Adipose tissue (tissue), 3 donors: ENCODE measurements around the gene ABHD12. TPM values are rescaled to one million over a fixed set of nuclear protein-coding genes. Genes with fewer than 3 reads are reported as not detected.
"Not testable (repeated sequence)": the region's sequence is repeated elsewhere in the genome, so short reads cannot be mapped to it uniquely, and the experiment has no call there.

ENCODE experiments used
- H3K27ac ChIP-seq: one replicate; pipeline ENCODE4 v1.5.1; 2013; ENCODE audit warnings: low read depth, low read length
- WGBS, 3 donors: extraction: QIAGEN DNeasy Blood & Tissue Kit; methylation state at CpG; one replicate each; pipeline ENCODE4 v1.1.7; 2013; 5-methylcytosine and 5-hydroxymethylcytosine counted together
- polyA plus RNA-seq, 3 donors: library from polyadenylated mRNA; stranded (reverse); fragments of 200-250 nt; gene quantifications; one replicate each; pipeline ENCODE4 v1.2.3, GENCODE V29; 2013
- donor health status: healthy with polysubstance abuse.
- donor health status: Bipolar disorder and iron deficiency.
- donor health status: healthy.

Gene ABHD12
- polyA plus RNA-seq, 3 donors, result 31.0 to 35.7 (median 33.0) TPM

GRCh38 chr20:25336561-25337422 lies 53.8 kb downstream of the ABHD12 start:
- 56 to 88% (median 85%) methylated on average over 17 of the region's 17 CpGs for WGBS, 3 donors

DNA sequence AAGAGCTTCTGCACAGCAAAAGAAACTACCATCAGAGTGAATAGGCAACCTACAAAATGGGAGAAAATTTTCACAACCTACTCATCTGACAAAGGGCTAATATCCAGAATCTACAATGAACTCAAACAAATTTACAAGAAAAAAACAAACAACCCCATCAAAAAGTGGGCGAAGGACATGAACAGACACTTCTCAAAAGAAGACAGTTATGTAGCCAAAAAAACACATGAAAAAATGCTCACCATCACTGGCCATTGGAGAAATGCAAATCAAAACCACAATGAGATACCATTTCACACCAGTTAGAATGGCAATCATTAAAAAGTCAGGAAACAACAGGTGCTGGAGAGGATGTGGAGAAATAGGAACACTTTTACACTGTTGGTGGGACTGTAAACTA lies 55.7 kb downstream of the ABHD12 start:
- H3K27ac ChIP-seq, result not testable (repeated sequence)
- 86 to 100% (median 100%) methylated on average over 1 of the region's 1 CpG for WGBS, 3 donors

More at GRCh38 chr20:25336561-25337422, 53.8 kb downstream of the ABHD12 start:
- H3K27ac ChIP-seq, result no peak overlapping the region

- WGBS, 3 donors, result 96 to 98% (median 96%) methylated on average over 11 to 12 of the region's 12 CpGs
- H3K27ac ChIP-seq, result no peak overlapping the region
These were observed 61.6 kb downstream of the ABHD12 start for GRCh38 chr20:25328954-25329498.

DNA sequence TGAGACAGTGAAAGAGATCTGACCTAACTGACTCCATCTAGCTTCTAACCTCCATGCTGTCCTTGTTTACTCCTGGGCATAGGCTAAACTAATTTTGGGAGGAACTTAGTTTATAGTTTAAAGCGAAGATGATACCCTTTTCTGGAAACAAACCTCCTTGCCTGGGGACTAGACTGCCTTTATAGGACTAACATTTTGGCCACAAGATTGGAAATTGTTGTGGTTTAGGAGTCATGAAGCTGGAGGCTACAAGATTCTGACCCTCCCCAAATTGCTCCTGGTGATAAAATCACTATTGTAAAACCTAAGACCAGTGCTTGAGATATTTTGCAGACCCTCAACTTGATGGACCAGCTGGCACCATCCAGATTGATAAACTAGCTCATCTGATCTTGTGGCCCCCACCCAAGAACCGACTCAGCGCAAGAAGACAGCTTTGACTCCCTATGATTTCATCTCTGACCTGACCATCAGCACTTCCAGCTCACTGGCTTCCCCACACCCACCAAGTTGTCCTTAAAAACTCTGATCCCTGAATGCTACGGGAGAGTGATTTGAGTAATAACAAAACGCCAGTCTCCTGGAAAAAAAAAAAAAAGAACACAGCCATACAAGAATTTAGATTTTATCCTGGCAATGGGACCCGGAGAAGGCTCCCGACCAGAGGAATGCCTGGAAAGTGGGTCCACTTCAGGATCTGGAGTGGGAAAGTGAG lies 63.0 kb downstream of the ABHD12 start:
- WGBS, 3 donors, result 83 to 86% (median 86%) methylated on average over 7 of the region's 7 CpGs
- no peak overlapping the region for H3K27ac ChIP-seq

GRCh38 chr20:25325997-25326396 lies 64.6 kb downstream of the ABHD12 start:
- WGBS, 3 donors, result 83 to 91% (median 89%) methylated on average over 2 of the region's 2 CpGs
- H3K27ac ChIP-seq, result no peak overlapping the region

DNA sequence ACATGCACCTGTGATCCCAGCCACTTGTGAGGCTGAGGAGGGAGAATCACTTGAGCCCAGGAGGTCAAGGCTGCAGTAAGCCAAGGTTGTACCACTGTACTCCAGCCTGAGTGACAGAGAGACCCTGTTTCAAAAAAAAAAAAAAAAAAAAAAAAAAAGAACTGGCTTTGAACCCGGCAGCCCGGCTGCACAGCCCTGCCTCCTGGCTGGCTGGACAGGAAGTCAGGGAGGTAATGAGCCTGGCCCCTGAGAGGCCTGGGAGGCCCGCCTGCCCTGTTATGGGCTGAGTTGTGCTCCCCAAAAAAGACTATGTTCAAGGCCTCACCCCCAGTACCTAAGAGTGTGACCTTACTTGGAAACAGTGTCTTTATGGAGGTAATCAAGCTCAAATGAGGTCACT lies 65.6 kb downstream of the ABHD12 start:
- no peak overlapping the region for H3K27ac ChIP-seq
- 47 to 64% (median 49%) methylated on average over 3 of the region's 3 CpGs for WGBS, 3 donors

GRCh38 chr20:25324412-25324811 lies 66.2 kb downstream of the ABHD12 start:
- WGBS, 3 donors, result 57 to 71% (median 67%) methylated on average over 5 of the region's 5 CpGs
- no peak overlapping the region for H3K27ac ChIP-seq

DNA sequence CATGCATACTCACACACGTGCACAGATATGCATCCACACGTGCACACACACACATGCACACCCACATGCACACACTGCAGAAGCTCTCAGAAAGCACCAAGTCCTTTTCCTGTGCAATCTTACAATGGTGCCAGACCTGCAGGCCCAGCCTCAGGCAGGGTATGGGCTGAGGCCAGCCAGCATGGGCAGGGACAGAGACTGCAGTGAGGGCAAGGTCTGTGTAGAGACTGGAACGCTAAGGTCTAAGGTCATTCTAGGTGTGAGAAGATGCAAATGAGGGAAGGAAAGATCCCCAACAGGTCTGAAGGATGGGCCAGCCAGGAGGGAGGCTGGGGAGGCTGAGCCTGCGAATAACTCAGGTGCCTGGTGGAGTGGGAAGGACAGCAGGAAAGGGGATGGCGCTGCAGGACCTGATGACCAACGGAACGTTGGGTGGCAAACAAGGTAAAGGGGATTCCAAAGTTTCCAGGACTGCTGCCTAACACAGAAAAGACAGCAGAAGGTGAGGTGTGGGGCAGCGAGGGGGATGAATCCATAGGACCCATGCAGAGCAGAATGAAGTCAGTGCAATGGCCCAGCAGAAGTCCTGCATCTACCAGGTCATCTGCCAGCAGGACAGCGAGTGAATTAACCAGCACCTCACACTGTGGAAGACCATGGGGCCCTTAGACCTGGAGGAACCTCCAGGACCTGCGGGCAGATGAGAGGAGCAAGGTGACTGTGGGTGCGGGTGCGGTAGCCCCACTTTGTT lies 67.0 kb downstream of the ABHD12 start:
- H3K27ac ChIP-seq, result no peak overlapping the region
- 87 to 91% (median 91%) methylated on average over 12 of the region's 12 CpGs for WGBS, 3 donors

DNA sequence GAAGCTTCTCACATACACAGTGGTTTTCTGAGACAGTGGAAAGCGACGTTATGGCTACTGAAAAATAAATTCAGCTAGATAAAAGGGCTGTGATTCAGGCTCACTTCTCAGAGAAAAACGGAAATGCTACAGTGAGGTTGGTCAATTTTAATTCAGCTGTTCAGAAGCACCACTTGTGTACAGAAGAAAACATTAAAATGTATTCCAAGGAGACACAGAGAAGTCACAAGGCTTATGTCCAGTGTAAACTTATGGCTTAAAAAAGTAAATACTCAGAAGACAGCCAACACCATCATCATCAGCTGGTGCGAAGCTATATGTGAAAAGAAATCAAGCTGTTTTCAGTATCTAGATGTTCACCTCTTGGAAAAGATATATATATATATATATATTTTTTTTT lies 68.6 kb downstream of the ABHD12 start:
- 88 to 91% (median 91%) methylated on average over 4 of the region's 4 CpGs for WGBS, 3 donors
- no peak overlapping the region for H3K27ac ChIP-seq

DNA sequence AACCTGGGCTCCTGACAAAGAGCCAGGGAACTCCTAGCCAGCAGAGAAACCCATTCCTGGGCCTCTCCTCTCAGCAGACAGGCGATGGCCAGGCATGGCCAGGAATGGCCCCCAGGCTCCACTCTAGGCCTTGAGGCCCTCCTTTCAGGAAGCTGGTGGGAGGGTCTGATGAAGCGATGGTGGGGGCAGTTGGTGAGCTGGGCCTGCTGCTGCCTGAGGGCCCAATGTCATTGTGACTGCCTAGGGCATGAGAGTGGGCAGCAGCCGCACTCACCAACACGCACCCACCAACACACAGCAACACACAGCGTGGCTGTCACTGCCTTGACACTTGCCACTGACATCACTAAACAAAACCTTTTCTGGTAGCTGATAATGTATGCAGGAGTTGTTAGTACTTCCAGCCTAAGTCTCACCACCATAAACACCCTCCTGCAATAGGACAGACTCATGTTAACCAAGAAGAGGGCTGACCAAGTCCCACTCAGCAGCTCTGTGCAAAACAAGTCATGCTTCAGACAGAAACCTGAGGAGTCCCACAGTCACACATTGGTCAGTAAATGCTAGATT lies 69.3 kb downstream of the ABHD12 start:
- whole genome bisulfite sequencing, 3 donors, result 92 to 99% (median 93%) methylated on average over 5 of the region's 5 CpGs
- no peak overlapping the region for H3K27ac ChIP-seq

DNA sequence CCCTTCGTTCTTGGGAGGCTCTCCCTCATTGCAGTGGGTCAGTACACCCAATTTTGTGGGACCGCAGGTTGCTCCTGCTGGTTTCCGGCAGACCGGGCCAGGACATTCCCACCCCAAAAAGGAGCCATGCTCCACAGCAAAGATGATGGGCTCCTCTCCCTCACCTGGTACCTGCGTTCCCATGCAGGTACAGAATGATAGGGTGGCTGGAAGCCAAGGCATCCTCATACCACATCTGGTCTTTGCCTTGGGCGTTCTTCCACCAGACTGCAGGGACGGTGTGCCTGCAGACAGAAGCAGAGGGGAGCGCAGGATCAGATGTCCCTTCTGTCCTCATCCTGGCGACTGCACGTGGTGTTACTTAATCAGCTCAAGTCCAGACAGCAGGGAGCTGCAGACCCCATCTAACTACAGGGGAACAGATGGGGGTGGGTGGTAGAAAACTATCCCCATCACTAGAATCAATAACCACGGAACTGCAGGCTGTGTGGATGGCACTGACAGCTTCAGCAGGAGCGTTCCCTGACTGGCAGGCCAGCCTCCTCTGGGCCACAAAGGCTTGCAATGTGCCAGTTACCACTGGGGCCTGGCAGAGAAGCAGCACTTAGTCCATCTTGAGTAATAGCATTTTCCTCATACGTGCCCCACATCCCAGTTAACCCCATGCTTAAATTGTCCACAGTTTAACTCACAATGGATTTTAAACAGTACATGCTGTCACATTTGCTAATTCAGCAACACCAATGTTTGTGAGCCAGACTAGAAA lies 70.4 kb downstream of the ABHD12 start:
- H3K27ac ChIP-seq, result no peak overlapping the region
- 77 to 80% (median 79%) methylated on average over 13 of the region's 13 CpGs for WGBS, 3 donors

DNA sequence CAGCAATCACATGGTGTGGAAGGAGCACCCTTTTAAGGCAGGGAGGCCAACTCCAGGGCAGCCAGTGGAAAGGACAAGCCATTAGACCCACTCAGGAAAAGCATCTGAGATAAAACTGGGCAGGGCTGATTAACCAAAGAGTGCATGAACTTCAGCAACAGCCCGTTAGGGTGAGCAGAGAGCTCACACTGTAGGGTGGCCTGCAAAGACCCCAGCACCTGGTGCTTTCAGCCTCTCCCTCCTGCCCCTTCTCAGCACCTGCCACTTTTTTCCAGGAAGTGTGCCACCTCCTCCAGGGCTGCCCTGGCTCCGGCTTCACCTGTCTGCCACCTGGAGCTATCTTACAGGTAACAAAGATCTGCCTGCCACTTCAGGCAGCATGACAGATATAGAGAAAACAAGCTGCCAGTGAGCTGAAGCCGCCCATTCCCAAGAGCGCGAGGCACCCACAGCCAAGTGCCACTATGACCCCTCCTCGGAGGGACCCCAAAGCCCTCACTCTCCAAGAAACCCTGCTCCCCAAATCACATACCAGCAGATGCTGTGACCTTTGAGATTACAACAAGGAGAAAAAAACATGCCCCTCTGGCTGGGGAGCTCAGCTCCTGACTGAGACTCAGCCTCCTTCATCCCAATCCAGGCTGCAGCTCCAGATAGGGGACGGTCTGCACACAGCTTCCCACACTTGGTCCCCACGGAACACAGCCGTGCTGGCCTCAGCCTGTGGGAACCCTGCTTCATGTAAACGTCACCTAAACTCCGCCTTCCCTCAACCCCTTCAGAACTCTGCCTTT lies 71.2 kb downstream of the ABHD12 start:
- WGBS, 3 donors, result 78 to 84% (median 82%) methylated on average over 11 of the region's 11 CpGs
- H3K27ac ChIP-seq, result no peak overlapping the region

DNA sequence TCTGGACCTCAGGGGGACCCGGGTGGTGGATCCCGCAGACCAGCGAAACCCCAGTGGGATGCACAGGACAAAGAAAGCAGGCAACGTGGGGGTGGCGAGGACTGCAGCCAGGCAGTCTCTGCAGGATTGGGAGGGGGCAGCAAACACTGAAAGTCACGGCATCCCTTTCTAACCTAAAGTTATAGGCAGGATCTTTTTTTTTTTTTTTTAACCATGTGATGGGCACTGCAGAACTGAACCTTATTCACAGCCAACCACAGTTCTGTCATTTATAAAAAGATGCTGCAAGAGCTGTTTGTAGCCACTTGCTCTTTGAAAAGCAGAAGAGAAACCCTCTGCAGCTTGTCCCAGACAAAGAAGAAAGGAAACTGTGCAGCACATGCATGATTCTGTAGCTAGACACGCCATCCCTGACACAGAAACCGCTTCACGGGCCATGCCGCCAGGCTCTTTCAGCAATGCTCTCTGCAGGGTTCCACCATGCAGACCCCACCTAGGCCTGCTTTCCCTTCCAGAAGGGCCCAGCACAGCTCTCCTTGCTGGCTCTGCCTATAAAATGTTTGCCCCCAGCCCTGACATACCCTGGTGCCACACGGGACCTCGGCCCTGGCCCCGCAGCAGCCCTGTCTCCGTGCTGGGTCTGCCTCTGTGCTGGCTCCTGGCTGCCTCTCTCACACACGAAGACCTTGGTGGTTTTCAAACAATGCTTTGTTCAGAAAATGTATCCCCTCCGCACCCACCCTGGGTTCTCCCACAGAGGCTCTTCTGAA lies 72.0 kb downstream of the ABHD12 start:
- WGBS, 3 donors, result 86 to 88% (median 87%) methylated on average over 16 of the region's 16 CpGs

DNA sequence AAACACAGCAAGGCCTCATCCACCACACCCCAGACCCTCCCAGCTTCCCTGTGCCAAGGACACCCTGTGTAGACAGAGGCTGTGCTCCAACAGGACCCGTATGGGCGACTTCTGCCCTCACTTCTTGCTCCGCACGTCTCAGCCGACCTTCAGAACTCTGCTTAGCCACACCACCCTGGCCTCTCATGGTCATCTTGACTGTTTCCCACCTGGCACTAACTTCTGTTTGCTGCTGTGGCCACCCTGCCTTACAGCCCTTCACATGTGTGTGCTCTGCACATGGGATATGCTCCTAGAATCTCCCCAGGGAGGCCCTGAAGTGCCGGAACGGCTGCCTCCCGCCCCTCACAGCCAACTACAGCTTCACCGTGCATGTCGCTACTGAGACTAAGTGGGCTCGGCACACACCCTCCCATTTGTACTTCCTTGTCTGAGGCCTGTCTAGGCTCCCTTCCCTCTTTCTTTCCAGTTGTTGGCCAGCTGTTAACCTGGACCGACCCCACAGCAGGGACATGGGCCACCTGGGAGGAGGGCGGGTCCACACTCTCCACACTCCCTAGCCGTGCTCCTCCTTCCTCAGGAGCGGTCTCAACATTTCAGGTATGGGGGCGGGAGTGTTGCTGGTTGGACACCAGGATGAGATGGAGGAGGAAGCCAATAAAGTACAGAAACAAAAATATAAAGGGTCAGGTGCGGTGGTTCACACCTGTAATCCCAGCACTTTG lies 73.1 kb downstream of the ABHD12 start:
- no peak overlapping the region for H3K27ac ChIP-seq

More for the DNA sequence above, 72.0 kb downstream of the ABHD12 start:
- H3K27ac ChIP-seq, result no peak overlapping the region

GRCh38 chr20:25316506-25317190 lies 74.0 kb downstream of the ABHD12 start:
- no peak overlapping the region for H3K27ac ChIP-seq

More for the DNA sequence above, 73.1 kb downstream of the ABHD12 start:
- 69 to 89% (median 84%) methylated on average over 17 of the region's 17 CpGs for WGBS, 3 donors

More at GRCh38 chr20:25316506-25317190, 74.0 kb downstream of the ABHD12 start:
- WGBS, 3 donors, result 95 to 98% (median 96%) methylated on average over 10 to 11 of the region's 11 CpGs
